GM10847 (cell line): ENCODE measurements around the gene RAP1GAP.

Experiments used
- POLR2A ChIP-seq: IDR thresholded peaks from 2 replicates; pipeline ENCODE4 v1.6.1; 2011; ENCODE audit not compliant: insufficient read length; ENCODE audit errors: extremely low read depth

The RAP1GAP gene

DNA sequence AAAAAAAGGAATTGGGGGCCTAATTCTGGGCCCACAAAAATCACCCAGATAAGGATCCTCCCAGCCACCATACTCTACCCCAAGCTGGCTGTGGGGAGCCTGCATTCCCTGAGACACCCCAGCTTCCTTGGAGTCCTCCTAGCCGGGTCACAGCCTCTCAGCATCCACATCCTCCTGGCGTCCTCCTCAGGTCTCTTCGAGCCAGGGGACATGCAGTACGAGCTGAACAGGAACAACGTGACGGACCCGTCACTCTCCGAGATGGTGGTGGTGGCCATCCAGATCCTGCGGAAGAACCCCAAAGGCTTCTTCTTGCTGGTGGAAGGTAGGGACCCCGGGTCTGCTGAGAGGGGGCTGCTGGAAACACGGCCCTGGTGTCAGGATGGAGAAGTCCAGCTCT is 95.7 kb downstream of the RAP1GAP start:
- no peak for TF ChIP-seq POLR2A

GRCh38 chr1:21572735-21573277 is 96.4 kb downstream of the RAP1GAP start:
- TF ChIP-seq POLR2A, result no peak

- no peak for TF ChIP-seq POLR2A
These were observed 96.9 kb downstream of the RAP1GAP start for GRCh38 chr1:21572221-21572620.

GRCh38 chr1:21570885-21571284 is 98.3 kb downstream of the RAP1GAP start:
- no peak for TF ChIP-seq POLR2A

- TF ChIP-seq POLR2A, result no peak
These were observed 98.7 kb downstream of the RAP1GAP start for GRCh38 chr1:21570528-21570875.

DNA sequence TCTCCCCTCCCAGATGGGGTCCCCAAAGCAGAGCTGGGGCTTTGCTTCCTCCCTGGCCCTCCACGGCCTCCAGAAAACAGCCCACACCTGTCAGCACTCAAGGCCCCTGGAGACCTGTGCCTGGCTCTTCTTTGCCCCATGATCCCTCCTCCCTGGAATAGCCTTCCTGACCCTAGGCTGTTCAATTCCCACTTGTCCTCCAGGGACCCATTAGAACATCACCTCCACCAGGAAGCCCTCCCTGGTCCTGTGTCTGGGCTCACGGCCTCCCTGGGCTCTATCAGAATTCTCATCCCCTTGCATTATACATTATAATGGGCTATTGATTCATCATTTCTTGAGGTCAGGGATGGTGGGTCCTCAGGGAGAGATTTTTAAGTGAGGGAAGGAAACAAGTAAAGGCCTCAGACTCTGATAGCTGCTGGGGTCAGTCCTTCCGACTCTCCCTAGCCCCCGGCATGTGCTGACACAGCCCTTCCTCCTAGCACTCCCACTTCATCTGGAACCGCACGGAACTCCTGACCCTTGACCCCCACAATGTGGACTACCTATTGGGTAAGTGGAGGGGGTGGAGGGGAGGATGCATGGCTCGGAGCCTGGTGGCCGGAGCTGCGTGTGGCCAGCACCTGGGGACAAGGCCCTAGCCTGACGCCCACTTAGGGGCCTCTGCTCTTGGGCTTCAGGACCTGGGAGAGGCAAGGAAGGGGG is 99.2 kb downstream of the RAP1GAP start:
- no peak for TF ChIP-seq POLR2A

DNA sequence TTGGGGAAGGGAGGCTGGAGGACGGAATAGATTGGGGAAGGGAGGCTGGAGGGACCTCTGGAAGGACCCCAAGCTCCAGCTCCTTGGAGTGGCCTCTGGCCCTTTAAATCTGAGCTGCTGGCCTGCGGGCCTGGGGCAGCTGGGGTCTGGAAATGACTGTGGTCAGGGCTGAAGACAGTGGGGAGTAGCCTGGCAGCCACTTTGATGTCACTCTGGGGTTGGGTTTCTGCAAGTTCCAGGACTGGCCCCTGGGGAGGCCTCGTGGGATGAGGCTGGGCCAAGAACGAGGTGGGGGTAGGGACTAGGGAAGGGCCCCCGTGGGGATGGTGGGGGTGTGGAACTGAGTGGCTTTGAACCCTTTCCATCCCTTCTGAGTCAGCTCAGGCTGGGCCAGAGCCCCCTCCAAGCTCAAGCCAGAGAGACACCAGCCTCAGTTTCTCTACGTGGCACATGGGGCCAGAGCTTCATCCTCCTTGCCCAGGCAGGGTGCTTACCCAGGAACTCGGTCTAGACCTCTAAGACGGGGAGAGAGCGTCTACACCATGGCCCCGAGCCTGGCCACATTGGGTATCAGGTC is 100.3 kb downstream of the RAP1GAP start:
- TF ChIP-seq POLR2A, result no peak

DNA sequence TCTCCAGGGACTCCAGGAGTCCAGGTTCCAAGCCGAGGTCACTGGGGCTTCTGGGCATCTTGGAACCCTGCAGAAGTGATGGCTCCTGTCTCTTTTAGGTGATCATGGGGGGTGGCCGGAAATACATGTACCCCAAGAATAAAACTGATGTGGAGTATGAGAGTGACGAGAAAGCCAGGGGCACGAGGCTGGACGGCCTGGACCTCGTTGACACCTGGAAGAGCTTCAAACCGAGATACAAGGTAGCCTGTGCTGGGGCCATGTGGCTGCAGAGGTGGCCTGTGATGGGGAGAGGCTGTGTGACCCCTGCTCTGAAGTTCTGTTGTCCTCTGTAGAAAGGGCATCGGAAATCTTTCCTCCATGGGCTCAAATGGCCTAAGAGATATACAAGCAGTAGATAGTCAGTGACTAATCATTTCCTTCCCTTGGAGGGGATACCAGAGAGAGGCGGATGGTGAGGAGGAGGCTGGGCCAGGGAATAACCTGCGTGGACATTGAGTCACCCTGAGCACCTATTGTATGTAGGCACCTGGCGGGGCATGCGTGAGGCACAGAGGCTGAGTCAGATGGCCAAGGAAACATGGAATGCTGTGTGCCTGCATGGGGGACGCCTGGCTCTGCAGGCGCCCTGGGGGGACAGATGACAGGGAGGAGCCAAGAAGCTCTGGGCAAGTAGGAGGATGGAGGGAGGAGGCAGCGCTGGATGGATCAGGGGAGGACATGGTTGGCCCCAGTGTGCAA is 101.0 kb downstream of the RAP1GAP start:
- no peak for TF ChIP-seq POLR2A

DNA sequence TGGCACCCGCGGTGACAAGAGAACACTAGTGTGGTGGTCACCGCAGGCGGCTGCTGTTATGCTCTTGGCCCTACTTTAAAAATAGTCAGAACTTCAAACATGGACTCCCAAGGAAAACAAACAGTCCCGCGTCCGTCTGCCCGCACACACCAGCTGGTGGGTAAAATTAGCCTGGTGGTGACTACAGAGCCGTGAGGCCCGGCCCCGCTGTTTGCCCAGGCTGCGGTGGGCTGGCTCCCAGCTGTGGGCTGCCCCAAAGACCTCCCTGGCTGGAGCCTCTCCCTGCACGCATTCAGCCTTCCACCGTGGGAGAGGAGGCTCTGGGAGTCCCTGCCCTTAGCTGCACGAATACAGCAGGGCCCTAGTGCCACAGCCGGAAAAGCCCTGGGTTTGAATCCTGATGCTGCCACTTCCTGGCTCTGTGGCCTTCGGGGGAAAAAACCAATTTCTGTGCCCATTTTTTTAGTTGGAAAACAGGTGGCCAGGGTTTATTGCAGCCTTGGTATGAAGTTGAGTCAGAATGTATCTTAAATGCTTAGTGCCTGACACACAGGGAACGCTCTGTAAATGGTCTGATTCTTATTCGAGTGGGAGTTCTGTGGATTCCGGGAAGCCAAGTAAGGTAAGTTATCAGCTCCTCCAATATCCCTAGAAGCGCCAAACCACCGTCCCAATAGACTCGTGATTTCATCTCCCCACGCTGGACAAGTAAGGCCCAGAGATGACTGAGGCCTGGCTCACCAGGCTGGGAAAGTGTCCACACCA is 101.7 kb downstream of the RAP1GAP start:
- TF ChIP-seq POLR2A, result no peak

DNA sequence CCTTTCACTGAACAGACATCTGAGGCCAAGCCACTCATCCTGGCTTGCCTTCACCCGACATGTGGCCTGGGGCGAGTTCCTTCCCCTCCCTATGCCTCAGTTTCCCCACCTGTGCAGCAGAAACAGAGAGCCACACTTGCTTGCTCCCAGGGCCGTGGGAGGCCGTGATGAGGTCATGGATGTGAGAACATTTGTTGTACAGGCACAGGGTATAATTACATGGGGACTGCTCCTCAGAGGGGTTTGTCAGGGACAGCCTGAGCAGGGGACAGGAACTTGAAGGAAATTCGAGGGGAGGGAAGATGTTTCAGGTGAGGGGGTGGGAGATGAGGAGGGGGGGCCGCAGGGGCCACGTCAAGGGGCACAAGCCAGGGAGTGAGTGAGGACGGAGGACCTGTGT is 103.9 kb downstream of the RAP1GAP start:
- no peak for TF ChIP-seq POLR2A

DNA sequence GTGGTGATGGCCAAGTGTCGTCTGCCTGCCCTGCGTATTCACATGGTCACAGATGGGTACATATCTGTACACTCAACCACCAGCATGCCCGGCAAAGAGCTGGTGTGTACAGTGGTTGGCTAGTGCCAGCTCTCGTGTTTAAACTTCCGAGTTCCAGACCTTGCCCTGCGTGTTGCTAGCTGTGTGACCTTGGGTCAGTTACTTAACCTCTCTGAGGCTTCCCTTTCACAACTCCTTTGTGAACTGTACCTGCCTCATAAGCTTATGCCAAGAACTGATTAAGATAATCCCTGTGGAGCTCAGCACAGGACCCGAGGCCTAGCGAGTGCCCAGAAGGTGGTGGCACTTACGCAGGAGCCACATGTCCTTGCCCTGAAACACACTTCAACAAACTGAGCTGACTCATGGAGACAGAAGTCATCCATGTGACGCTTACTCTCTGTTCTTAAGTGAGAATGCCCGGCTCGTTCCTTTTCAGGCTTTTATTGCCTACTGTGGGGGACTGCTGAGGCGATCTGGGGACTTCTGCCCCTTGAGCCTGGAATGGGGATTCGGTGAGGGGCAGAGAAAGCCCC is 104.5 kb downstream of the RAP1GAP start:
- no peak for TF ChIP-seq POLR2A

DNA sequence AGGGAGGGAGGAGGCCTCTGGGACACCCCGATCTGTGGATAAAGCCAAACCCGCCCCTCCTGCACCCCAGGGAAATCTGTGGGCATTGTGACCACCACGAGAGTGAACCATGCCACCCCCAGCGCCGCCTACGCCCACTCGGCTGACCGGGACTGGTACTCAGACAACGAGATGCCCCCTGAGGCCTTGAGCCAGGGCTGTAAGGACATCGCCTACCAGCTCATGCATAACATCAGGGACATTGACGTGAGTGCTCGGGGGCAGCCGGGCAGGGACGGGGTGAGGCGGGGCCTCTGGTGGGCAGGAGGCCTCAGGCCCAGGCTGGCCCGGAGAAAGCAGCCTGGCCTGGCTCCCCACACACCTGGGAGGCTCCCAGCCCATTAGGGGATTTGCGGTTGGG is 105.2 kb downstream of the RAP1GAP start:
- no peak for TF ChIP-seq POLR2A

- TF ChIP-seq POLR2A, result no peak
These were observed 106.3 kb downstream of the RAP1GAP start for GRCh38 chr1:21562896-21563295.

DNA sequence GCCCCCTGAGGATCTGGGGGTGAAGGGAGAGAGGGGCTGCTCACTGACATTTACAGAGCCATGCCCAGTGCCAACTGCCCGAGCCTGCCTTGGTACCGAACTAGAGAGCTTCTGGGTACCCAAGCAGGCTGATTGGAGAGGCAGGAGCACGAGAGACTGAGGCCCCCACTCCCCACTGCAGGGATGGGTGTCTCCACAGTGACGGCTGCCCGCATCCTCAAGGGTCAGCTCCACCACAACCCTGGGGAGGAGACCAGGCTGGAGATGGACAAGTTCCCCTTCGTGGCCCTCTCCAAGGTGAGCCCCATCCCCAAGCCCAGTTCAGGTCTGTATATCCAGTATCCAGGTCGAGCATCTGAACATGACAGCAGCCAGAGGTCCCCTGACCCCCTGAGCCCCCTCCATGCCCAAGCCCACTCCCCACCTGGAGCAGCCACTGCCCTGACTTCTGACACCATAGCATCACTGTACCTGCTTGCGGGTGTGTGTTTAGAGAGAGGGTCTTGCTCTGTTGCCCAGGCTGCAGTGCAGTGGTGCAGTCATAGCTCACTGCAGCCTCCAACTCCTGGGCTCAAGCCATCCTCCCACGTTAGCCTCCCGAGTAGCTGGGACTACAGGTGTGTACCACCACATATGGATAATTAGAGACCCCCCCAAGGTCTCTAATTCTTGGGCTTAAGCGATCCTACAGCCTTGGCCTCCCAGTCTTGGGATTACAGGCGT is 108.1 kb downstream of the RAP1GAP start:
- no peak for TF ChIP-seq POLR2A

DNA sequence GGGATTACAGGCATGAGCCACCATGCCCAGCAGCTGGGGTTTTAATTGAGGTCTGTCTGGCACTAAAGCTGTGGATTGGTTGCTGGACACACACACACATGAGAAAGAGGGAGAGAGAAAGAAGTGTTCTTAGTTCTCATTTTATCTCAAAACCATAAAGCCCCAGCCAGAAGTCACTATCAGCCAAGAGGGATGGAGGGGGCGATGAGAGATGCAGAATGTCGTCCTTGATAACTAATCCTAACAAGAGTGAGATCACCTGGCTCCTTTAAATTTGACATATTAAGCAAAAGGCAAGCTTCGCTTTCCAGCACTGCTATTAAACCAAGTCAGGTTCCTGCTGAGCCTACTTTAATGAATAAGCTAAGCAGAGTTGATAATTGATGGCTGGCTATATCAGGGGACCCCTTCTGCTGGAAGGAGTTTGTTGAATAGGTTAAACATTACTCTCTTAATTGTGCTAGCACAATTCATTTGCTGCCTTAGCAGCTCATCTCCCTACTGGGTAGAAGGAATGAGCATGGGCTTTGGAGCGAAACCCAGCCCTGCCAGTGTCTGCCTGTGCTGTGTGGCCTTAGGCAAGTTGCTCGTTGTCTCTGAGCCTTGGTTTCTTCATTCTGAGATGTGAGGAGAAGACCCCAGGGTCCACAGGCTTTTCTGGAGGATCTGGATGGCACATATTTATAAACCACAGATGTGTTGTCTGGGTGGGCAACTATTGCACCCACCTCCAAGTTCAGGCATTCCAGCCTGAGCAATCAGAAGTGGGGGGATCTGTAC is 109.2 kb downstream of the RAP1GAP start:
- no peak for TF ChIP-seq POLR2A
